H54 (cell line): ENCODE measurements around the gene CYP2C18.
"Not testable (repeated sequence)": the region's sequence is repeated elsewhere in the genome, so short reads cannot be mapped to it uniquely, and the experiment has no call there.

Experiments
- DNase-seq: peaks from one replicate; pipeline ENCODE4 v3.0.0; 2011; ENCODE audit warnings: low spot score, mixed read lengths; ENCODE audit not compliant: insufficient read length
- FAIRE-seq: peaks from 3 replicates; lab custom pipeline; 2011; peaks lifted over from hg19 to GRCh38; lab: Jason Lieb, UNC
- POLR2A ChIP-seq: IDR thresholded peaks from 2 replicates; pipeline ENCODE4 v1.6.1; 2011; ENCODE audit warnings: low read depth, mild to moderate bottlenecking, low read length

Gene CYP2C18

GRCh38 chr10:94683214-94684054 lies at the start of gene CYP2C18:
TSS of gene CYP2C18 (plus strand) at chr10:94683729. CDS start at chr10:94683820, 91 bp downstream.
- DNase-seq: no peak
- no peak for FAIRE-seq
- no peak for TF ChIP-seq POLR2A

DNA sequence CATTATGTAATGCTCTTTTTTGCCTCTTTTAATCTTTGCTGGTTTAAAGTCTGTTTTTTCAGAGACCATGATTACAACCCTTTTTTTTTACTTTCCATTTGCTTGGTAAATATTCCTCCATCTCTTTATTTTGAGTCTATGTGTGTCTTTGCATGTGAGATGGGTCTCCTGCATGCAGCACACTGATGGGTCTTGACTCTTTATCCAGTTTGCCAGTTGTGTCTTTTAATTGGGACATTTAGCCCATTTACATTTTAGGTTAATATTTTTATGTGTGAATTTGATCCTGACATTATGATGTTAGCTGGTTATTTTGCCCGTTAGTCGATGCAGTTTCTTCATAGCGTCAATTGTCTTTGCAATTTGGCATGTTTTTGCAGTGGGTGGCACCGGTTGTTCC lies 45.4 kb upstream of the CYP2C18 start:
- not testable (repeated sequence) for FAIRE-seq, DNase-seq

- FAIRE-seq (no peak), DNase-seq (no peak)
- no peak for TF ChIP-seq POLR2A
Measured at GRCh38 chr10:94639902-94640301, 43.6 kb upstream of the CYP2C18 start.

GRCh38 chr10:94640562-94640961 lies 43.0 kb upstream of the CYP2C18 start:
- peak; percentile 6 for FAIRE-seq
- DNase-seq: no peak
- TF ChIP-seq POLR2A: no peak

DNA sequence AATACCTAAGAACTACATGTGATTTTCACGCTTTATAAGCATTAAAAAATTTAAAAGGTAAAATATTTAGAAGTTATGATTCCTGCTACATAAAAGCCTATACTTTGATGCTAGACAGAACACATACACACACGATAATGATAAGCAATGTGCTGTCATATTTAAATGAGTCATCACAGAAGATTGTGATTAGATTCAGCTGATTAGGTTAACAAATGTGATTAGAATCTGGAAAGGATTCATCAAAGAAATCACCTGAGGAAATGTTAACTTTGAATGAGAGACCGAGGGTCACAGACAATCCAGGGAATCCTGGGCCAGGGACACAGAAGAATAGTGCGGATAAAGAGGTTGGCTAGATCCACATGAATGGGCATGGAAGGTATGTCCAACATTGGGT lies 42.0 kb upstream of the CYP2C18 start:
- DNase-seq: no peak
- no peak for TF ChIP-seq POLR2A
- peak; percentile 71 for FAIRE-seq

DNA sequence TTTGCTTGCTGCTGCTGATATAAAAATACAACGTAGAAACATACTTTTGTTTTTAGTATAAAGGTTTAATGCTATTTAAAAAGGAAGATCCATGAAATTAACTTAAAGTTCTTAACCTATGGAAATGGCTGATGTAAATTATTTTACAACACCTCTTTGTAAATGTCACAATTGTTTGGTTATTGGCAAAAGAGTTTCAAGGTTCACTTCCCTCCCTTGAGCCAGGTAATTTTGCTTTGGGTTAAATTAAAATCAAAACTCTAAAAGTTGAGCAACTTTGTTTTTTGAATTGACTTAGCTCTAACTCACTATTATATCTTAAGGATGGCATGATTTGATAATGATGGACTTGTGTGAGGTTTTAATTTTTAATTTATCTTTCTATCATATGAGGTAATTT lies 39.2 kb upstream of the CYP2C18 start:
- DNase-seq: no peak
- FAIRE-seq: no peak
- TF ChIP-seq POLR2A: no peak

DNA sequence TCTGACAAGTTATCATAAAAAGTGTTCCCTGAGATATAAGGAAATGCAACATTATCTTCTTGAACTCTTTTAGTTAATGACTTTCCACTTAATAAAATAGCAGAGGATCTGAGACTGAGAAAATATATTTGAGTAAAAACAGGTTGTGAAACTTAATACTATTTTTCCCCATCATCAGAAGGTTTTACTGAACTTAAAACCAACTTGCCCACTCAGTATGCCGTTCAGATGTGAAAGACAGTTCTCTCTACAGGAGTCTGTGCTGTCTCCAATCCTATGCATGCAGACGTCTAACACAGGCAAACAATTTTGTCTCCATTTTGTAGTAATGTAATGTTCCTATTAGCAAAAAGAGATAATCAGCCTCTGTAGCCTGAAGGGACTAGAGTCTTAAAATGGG lies 38.2 kb upstream of the CYP2C18 start:
- DNase-seq (no peak), FAIRE-seq (no peak)
- TF ChIP-seq POLR2A: no peak

DNA sequence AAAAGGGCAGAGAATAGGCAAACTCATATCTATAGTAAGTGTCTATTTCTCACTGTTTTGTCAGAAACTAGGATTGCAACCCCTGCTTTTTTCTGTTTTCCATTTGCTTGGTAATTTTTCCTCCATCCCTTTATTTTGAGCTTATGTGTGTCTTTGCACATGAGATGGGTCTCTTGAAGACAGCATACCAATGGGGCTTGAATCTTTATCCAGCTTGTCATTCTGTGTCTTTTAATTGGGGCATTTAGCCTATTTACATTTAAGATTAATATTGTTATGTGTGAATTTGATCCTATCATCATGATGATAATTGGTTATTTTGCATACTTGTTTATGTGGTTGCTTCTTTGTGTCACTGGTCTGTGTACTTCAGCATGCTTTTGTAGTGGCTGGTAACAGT lies 28.3 kb upstream of the CYP2C18 start:
- FAIRE-seq, DNase-seq: not testable (repeated sequence)

- DNase-seq, FAIRE-seq: not testable (repeated sequence)
Measured at GRCh38 chr10:94663061-94663460, 20.5 kb upstream of the CYP2C18 start.

GRCh38 chr10:94666391-94667102 lies 17.0 kb upstream of the CYP2C18 start:
- TF ChIP-seq POLR2A: no peak
- no peak for DNase-seq
- FAIRE-seq: no peak

GRCh38 chr10:94673614-94674321 lies 9.8 kb upstream of the CYP2C18 start:
- FAIRE-seq (no peak), DNase-seq (no peak)
- no peak for TF ChIP-seq POLR2A

DNA sequence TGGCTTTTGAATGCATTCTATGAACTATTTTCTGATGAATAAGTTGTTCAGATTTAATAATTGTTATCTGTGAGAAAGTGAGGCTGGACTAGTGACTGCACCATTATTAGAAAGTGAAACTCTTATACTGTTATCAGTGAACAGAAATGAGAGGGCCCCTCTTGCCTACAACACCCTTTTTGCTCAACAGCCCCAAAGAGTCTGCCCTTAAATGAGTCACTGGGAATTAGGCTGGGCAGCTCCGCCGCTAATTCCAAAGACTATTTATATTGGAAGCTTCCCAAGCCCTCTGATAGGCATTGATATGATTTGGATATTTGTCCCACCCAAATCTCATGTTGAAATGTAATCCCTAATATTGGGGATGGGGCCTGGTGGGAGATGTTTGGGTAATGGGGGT lies 7.0 kb upstream of the CYP2C18 start:
- FAIRE-seq: no peak
- no peak for DNase-seq
- no peak for TF ChIP-seq POLR2A

GRCh38 chr10:94677691-94678090 lies 5.8 kb upstream of the CYP2C18 start:
- DNase-seq (no peak), FAIRE-seq (no peak)
- TF ChIP-seq POLR2A: no peak

DNA sequence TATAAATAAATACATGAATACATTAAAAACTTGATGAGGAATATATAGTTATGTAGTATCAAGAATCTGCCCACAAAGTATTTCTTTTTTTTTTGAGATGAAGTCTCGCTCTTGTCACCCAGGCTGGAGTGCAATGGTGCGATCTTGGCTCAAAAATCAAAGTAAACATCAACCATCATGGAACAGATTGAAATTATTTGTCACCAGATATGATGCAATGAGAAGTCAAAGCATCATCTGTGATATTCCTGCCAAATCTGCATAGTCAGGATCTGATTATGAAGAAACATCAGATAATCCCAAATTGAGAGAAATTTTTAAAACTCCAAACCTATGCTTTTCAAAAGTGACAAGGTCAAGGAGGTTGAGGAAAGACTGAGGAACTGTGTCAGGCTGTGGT lies 5.1 kb upstream of the CYP2C18 start:
- FAIRE-seq: no peak
- TF ChIP-seq POLR2A: no peak
- no peak for DNase-seq
